A673 (cell line): Measurements from ENCODE around the gene AP2A1.

ENCODE experiments used
- CTCF ChIP-seq: fragments of 300-800, 200-600 bp; sonication (generic); conservative IDR thresholded peaks from 2 replicates; pipeline ENCODE4 v1.5.1; 2017; ENCODE audit warnings: low read depth, mild to moderate bottlenecking, antibody characterized with exemption, low read length, moderate library complexity, mixed read lengths
- EZH2 ChIP-seq: fragments of 200-600 bp; sonication (generic); IDR thresholded peaks from 2 replicates; pipeline ENCODE4 v1.6.1; 2017; ENCODE audit warnings: borderline replicate concordance, low read depth, mild to moderate bottlenecking, mixed read lengths, antibody characterized with exemption, low read length; ENCODE audit not compliant: poor library complexity, severe bottlenecking

- TF ChIP-seq EZH2: no peak
- TF ChIP-seq CTCF: peak; percentile 64
Observed at GRCh38 chr19:49812997-49813861, 46.4 kb downstream of the AP2A1 start, which contains the start of gene FUZ.
